Activated T-helper 1 cell treated with anti-CD3 and anti-CD28 coated beads, Interleukin-12 subunit alpha, Interleukin-12 subunit beta, Interleukin-2, Interleukin-4 antibody, amounts not matched to agents 30 ng/mL and 10 ng/mL and 1 ng/mL, durations not matched to agents 14 hours and 24 hours and 36 hours (primary cell): Measurements from ENCODE around the gene PLAA. TPM values are rescaled to one million over a fixed set of nuclear protein-coding genes. Genes with fewer than 3 reads are reported as not detected.
A peak's percentile ranks its signal among the peaks of the same experiment; 100 is the strongest.

Experiments used
- DNase-seq: peaks from one replicate; pipeline ENCODE4 v3.0.0; 2021; ENCODE audit warnings: low spot score
- H3K27ac Mint-ChIP-seq: one replicate; pipeline ENCODE4 v1.8.0; 2021; ENCODE audit warnings: mild to moderate bottlenecking, mixed read lengths
- H3K27me3 Mint-ChIP-seq: one replicate; pipeline ENCODE4 v1.8.0; 2022; ENCODE audit warnings: mild to moderate bottlenecking, moderate library complexity, mixed read lengths; ENCODE audit not compliant: insufficient read depth
- H3K36me3 Mint-ChIP-seq: one replicate; pipeline ENCODE4 v1.8.0; 2021; ENCODE audit warnings: low read depth, mixed read lengths
- H3K4me1 Mint-ChIP-seq: one replicate; pipeline ENCODE4 v1.8.0; 2021; ENCODE audit warnings: low read depth, mixed read lengths
- H3K4me3 Mint-ChIP-seq: one replicate; pipeline ENCODE4 v1.8.0; 2021; ENCODE audit warnings: mild to moderate bottlenecking, moderate library complexity, mixed read lengths
- H3K9me3 Mint-ChIP-seq: one replicate; pipeline ENCODE4 v1.8.0; 2021; ENCODE audit warnings: mixed read lengths
- intact Hi-C: fragments of 100-400 bp; cut with micrococcal nuclease; formaldehyde crosslinking; loops from one replicate; pipeline ENCODE4 v1.15.1; 2024
- total RNA-seq: library from RNA; stranded (reverse); gene quantifications from 2 replicates; pipeline ENCODE4 v1.2.3, GENCODE V29; 2022

Gene PLAA
- total RNA-seq, 1 donor from 2014 or later: 46.9 TPM

- no peak overlapping the region for H3K27ac Mint-ChIP-seq
- no peaks in the 10 kb centered on the region for H3K9me3 Mint-ChIP-seq
- intact Hi-C loops: no loop called here
- DNase-seq: no peak
- no peaks in the 10 kb centered on the region for H3K27me3 Mint-ChIP-seq
- H3K4me1 Mint-ChIP-seq: peaks cover 49% of the 10 kb centered on the region
- no peak overlapping the region for H3K4me3 Mint-ChIP-seq
- H3K36me3 Mint-ChIP-seq: no peaks in the 10 kb centered on the region
Observed at GRCh38 chr9:26951794-26952193, 4.8 kb upstream of the PLAA start.

GRCh38 chr9:26950521-26950920, 3.5 kb upstream of the PLAA start:
- Mint-ChIP-seq H3K4me1 (peaks cover 42% of the 10 kb centered on the region), H3K4me3 (no peak overlapping the region), H3K27me3 (no peaks in the 10 kb centered on the region), H3K36me3 (peaks cover 3% of the 10 kb centered on the region), H3K9me3 (no peaks in the 10 kb centered on the region), H3K27ac (no peak overlapping the region)
- no peak for DNase-seq
- intact Hi-C loops: no loop called here

GRCh38 chr9:26949637-26950069, 2.6 kb upstream of the PLAA start:
- Mint-ChIP-seq H3K4me1 (peaks cover 40% of the 10 kb centered on the region), H3K4me3 (no peak overlapping the region), H3K27ac (no peak overlapping the region), H3K27me3 (no peaks in the 10 kb centered on the region), H3K36me3 (peaks cover 5% of the 10 kb centered on the region), H3K9me3 (no peaks in the 10 kb centered on the region)
- intact Hi-C loops: no loop called here
- no peak for DNase-seq

GRCh38 chr9:26947736-26948135, 694 bp upstream of the PLAA start:
- H3K4me1 Mint-ChIP-seq: peaks cover 44% of the 10 kb centered on the region
- peak overlapping the region; percentile 95 for H3K4me3 Mint-ChIP-seq
- peak overlapping the region; percentile 100 for H3K27ac Mint-ChIP-seq
- H3K27me3 Mint-ChIP-seq: no peaks in the 10 kb centered on the region
- H3K36me3 Mint-ChIP-seq: peaks cover 13% of the 10 kb centered on the region
- intact Hi-C loops: loop anchor here (1.0 to 2.0 kb wide), 4 partner anchors 9 to 626 kb away; partner anchors contain the start of genes C9orf72, CAAP1, IFT74 and MOB3B
- no peak for DNase-seq
- no peaks in the 10 kb centered on the region for H3K9me3 Mint-ChIP-seq

GRCh38 chr9:26945591-26945990, 1.5 kb downstream of the PLAA start:
- H3K27ac Mint-ChIP-seq: peak overlapping the region; percentile 100
- no peaks in the 10 kb centered on the region for H3K9me3 Mint-ChIP-seq
- H3K27me3 Mint-ChIP-seq: no peaks in the 10 kb centered on the region
- peak overlapping the region; percentile 95 for H3K4me3 Mint-ChIP-seq
- DNase-seq: no peak
- intact Hi-C loops: loop anchor here (1.0 kb wide), 1 partner anchor 8 kb away; no protein-coding TSS in a partner anchor
- H3K36me3 Mint-ChIP-seq: peaks cover 23% of the 10 kb centered on the region
- peaks cover 62% of the 10 kb centered on the region for H3K4me1 Mint-ChIP-seq

GRCh38 chr9:26940779-26941178, 6.3 kb downstream of the PLAA start:
- peaks cover 7% of the 10 kb centered on the region for H3K9me3 Mint-ChIP-seq
- H3K4me1 Mint-ChIP-seq: peaks cover 74% of the 10 kb centered on the region
- H3K27me3 Mint-ChIP-seq: no peaks in the 10 kb centered on the region
- H3K27ac Mint-ChIP-seq: peak overlapping the region; percentile 50
- DNase-seq: no peak
- intact Hi-C loops: loop anchor here (2.0 kb wide), 1 partner anchor 16 kb away; the partner anchor contains the start of gene IFT74
- no peak overlapping the region for H3K4me3 Mint-ChIP-seq
- peaks cover 38% of the 10 kb centered on the region for H3K36me3 Mint-ChIP-seq

GRCh38 chr9:26939955-26940711, 6.9 kb downstream of the PLAA start:
- Mint-ChIP-seq H3K36me3 (peaks cover 34% of the 10 kb centered on the region), H3K27me3 (no peaks in the 10 kb centered on the region), H3K4me1 (peaks cover 68% of the 10 kb centered on the region), H3K4me3 (no peak overlapping the region), H3K9me3 (peaks cover 7% of the 10 kb centered on the region), H3K27ac (peak overlapping the region; percentile 14)
- no peak for DNase-seq
- intact Hi-C loops: loop anchor here (2.0 kb wide), 1 partner anchor 17 kb away; the partner anchor contains the start of gene IFT74

- Mint-ChIP-seq H3K27ac (no peak overlapping the region), H3K27me3 (no peaks in the 10 kb centered on the region), H3K9me3 (peaks cover 7% of the 10 kb centered on the region), H3K36me3 (peaks cover 31% of the 10 kb centered on the region), H3K4me1 (peaks cover 49% of the 10 kb centered on the region), H3K4me3 (no peak overlapping the region)
- DNase-seq: no peak
- intact Hi-C loops: loop anchor here (1.0 kb wide), 1 partner anchor 7 kb away; no protein-coding TSS in a partner anchor
Observed at GRCh38 chr9:26937816-26938371, 9.1 kb downstream of the PLAA start.

GRCh38 chr9:26935847-26936246, 11.2 kb downstream of the PLAA start:
- Mint-ChIP-seq H3K4me1 (peaks cover 34% of the 10 kb centered on the region), H3K27ac (no peak overlapping the region), H3K9me3 (peaks cover 7% of the 10 kb centered on the region), H3K4me3 (no peak overlapping the region), H3K36me3 (peaks cover 26% of the 10 kb centered on the region), H3K27me3 (no peaks in the 10 kb centered on the region)
- no peak for DNase-seq
- intact Hi-C loops: no loop called here

GRCh38 chr9:26928902-26929495, 18.0 kb downstream of the PLAA start:
- Mint-ChIP-seq H3K4me1 (no peaks in the 10 kb centered on the region), H3K27ac (no peak overlapping the region), H3K4me3 (no peak overlapping the region), H3K36me3 (peaks cover 25% of the 10 kb centered on the region), H3K9me3 (no peaks in the 10 kb centered on the region), H3K27me3 (no peaks in the 10 kb centered on the region)
- intact Hi-C loops: no loop called here
- DNase-seq: no peak

GRCh38 chr9:26925609-26926008, 21.4 kb downstream of the PLAA start:
- intact Hi-C loops: no loop called here
- no peaks in the 10 kb centered on the region for H3K9me3 Mint-ChIP-seq
- DNase-seq: no peak
- no peak overlapping the region for H3K27ac Mint-ChIP-seq
- H3K4me3 Mint-ChIP-seq: no peak overlapping the region
- H3K36me3 Mint-ChIP-seq: peaks cover 49% of the 10 kb centered on the region
- no peaks in the 10 kb centered on the region for H3K27me3 Mint-ChIP-seq
- no peaks in the 10 kb centered on the region for H3K4me1 Mint-ChIP-seq

- DNase-seq: no peak
- intact Hi-C loops: no loop called here
- H3K36me3 Mint-ChIP-seq: peaks cover 67% of the 10 kb centered on the region
- no peaks in the 10 kb centered on the region for H3K9me3 Mint-ChIP-seq
- no peaks in the 10 kb centered on the region for H3K27me3 Mint-ChIP-seq
- H3K4me1 Mint-ChIP-seq: no peaks in the 10 kb centered on the region
- no peak overlapping the region for H3K4me3 Mint-ChIP-seq
- H3K27ac Mint-ChIP-seq: no peak overlapping the region
Observed at GRCh38 chr9:26919698-26920097, 27.3 kb downstream of the PLAA start.

GRCh38 chr9:26913138-26913668, 33.8 kb downstream of the PLAA start:
- no peak overlapping the region for H3K4me3 Mint-ChIP-seq
- no peak overlapping the region for H3K27ac Mint-ChIP-seq
- peaks cover 35% of the 10 kb centered on the region for H3K36me3 Mint-ChIP-seq
- no peaks in the 10 kb centered on the region for H3K4me1 Mint-ChIP-seq
- H3K27me3 Mint-ChIP-seq: no peaks in the 10 kb centered on the region
- no peaks in the 10 kb centered on the region for H3K9me3 Mint-ChIP-seq
- intact Hi-C loops: no loop called here
- no peak for DNase-seq
